DOHH2 (cell line): ENCODE data around the gene GATA3.

Experiments
- H3F3A ChIP-seq: fragments of 200-600 bp; sonication (generic), shearing (Covaris generic); 2 replicates; pipeline ENCODE4 v1.6.0; 2016; ENCODE audit warnings: antibody characterized with exemption, mild to moderate bottlenecking; ENCODE audit not compliant: control insufficient read depth, insufficient read depth
- H3K27ac ChIP-seq: fragments of 200-600 bp; sonication (generic); 2 replicates; pipeline ENCODE4 v1.5.1; 2014; ENCODE audit warnings: low read depth, mild to moderate bottlenecking, low read length, moderate library complexity
- H3K27me3 ChIP-seq: fragments of 200-600 bp; sonication (generic); 2 replicates; pipeline ENCODE4 v1.6.1; 2014; ENCODE audit warnings: mild to moderate bottlenecking, low read length, mixed read lengths; ENCODE audit not compliant: control insufficient read depth
- H3K36me3 ChIP-seq: fragments of 200-600 bp; sonication (generic); 2 replicates; pipeline ENCODE4 v1.6.1; 2014; ENCODE audit warnings: mild to moderate bottlenecking, low read length, moderate library complexity, mixed read lengths; ENCODE audit not compliant: control insufficient read depth
- H3K4me1 ChIP-seq: fragments of 200-600 bp; sonication (generic); 2 replicates; pipeline ENCODE4 v1.6.1; 2014; ENCODE audit warnings: mild to moderate bottlenecking, low read length, mixed read lengths; ENCODE audit not compliant: control insufficient read depth
- H3K4me2 ChIP-seq: fragments of 200-600 bp; sonication (generic); 2 replicates; pipeline ENCODE4 v1.6.0; 2014; ENCODE audit warnings: mild to moderate bottlenecking, low read length, moderate library complexity
- H3K4me3 ChIP-seq: fragments of 200-600 bp; sonication (generic); 2 replicates; pipeline ENCODE4 v1.5.1; 2014; ENCODE audit warnings: mild to moderate bottlenecking, low read length, mixed read lengths
- H3K79me2 ChIP-seq: fragments of 200-600 bp; sonication (generic); 2 replicates; pipeline ENCODE4 v1.6.1; 2014; ENCODE audit warnings: mild to moderate bottlenecking, low read length, mixed read lengths; ENCODE audit not compliant: control insufficient read depth
- H3K9me2 ChIP-seq: fragments of 200-600 bp; sonication (generic); replicated peaks from 2 replicates; pipeline ENCODE4 v1.6.1; 2014; ENCODE audit warnings: mild to moderate bottlenecking, low read length, mixed read lengths; ENCODE audit not compliant: control insufficient read depth
- H3K9me3 ChIP-seq: fragments of 200-600 bp; sonication (generic); 2 replicates; pipeline ENCODE4 v1.6.1; 2014; ENCODE audit warnings: antibody characterized with exemption, low read length, mixed read lengths; ENCODE audit not compliant: control insufficient read depth, insufficient read depth
- H4K20me1 ChIP-seq: fragments of 200-600 bp; sonication (generic); 2 replicates; pipeline ENCODE4 v1.6.0; 2014; ENCODE audit warnings: low read depth, mild to moderate bottlenecking, antibody characterized with exemption, low read length, moderate library complexity; ENCODE audit not compliant: control insufficient read depth, insufficient read depth
- EZH2phosphoT487 ChIP-seq: fragments of 200-600 bp; sonication (generic); IDR thresholded peaks from 2 replicates; pipeline ENCODE4 v1.6.1; 2017; ENCODE audit warnings: borderline replicate concordance, mild to moderate bottlenecking, antibody characterized with exemption, low read length, moderate library complexity, mixed read lengths
- TF ChIP-seq, protein P1 (sequence below): fragments of 200-600 bp; sonication (generic); IDR thresholded peaks from one replicate; pipeline ENCODE4 v1.5.1; 2014; ENCODE audit warnings: antibody characterized with exemption, mild to moderate bottlenecking, low read depth, low read length; ENCODE audit not compliant: poor library complexity, severe bottlenecking

The GATA3 gene

DNA sequence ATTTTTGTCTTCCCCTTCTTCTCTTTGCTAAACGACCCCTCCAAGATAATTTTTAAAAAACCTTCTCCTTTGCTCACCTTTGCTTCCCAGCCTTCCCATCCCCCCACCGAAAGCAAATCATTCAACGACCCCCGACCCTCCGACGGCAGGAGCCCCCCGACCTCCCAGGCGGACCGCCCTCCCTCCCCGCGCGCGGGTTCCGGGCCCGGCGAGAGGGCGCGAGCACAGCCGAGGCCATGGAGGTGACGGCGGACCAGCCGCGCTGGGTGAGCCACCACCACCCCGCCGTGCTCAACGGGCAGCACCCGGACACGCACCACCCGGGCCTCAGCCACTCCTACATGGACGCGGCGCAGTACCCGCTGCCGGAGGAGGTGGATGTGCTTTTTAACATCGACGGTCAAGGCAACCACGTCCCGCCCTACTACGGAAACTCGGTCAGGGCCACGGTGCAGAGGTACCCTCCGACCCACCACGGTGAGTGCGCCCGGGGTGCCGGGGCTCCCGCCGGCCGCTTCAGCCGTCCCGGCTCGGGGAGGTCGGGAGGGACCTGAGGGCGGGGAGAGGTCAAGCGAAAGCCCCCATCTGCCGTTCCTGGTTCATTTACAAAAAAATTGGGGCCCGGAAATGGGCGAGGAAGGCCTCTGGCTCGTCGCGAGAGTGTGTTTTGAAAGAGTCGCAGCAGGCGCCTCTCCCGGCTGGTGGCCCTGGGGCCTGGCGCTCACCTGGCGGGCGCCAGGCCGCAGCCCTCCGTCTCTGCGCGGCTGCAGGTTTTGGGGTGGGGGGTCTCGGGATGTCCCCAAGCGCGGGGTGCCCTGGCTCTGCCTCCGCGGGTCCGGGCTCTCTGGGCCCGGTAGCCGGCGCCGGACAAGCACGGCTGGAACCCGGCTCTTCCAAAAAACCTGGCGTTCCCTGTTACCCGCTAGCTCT is 1.2 kb downstream of the GATA3 start:
- H3K27ac ChIP-seq: no peak overlapping the region
- H3K9me2 ChIP-seq: no peaks in the 10 kb centered on the region
- no peak overlapping the region for H3K4me2 ChIP-seq
- no peaks in the 10 kb centered on the region for H3K36me3 ChIP-seq
- TF ChIP-seq, protein P1, sequence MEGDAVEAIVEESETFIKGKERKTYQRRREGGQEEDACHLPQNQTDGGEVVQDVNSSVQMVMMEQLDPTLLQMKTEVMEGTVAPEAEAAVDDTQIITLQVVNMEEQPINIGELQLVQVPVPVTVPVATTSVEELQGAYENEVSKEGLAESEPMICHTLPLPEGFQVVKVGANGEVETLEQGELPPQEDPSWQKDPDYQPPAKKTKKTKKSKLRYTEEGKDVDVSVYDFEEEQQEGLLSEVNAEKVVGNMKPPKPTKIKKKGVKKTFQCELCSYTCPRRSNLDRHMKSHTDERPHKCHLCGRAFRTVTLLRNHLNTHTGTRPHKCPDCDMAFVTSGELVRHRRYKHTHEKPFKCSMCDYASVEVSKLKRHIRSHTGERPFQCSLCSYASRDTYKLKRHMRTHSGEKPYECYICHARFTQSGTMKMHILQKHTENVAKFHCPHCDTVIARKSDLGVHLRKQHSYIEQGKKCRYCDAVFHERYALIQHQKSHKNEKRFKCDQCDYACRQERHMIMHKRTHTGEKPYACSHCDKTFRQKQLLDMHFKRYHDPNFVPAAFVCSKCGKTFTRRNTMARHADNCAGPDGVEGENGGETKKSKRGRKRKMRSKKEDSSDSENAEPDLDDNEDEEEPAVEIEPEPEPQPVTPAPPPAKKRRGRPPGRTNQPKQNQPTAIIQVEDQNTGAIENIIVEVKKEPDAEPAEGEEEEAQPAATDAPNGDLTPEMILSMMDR: no peak
- no peak for TF ChIP-seq EZH2phosphoT487
- no peaks in the 10 kb centered on the region; the same call in 1 of the 2 replicates for H3K9me3 ChIP-seq
- peaks cover 5% of the 10 kb centered on the region; the same call in 1 of the 2 replicates for H3K4me1 ChIP-seq
- H3K27me3 ChIP-seq: no peaks in the 10 kb centered on the region; the same call in 1 of the 2 replicates
- no peaks in the 10 kb centered on the region for H4K20me1 ChIP-seq
- no peaks in the 10 kb centered on the region for H3F3A ChIP-seq
- H3K4me3 ChIP-seq: no peak overlapping the region
- H3K79me2 ChIP-seq: no peaks in the 10 kb centered on the region

GRCh38 chr10:8056378-8056777 is 1.9 kb downstream of the GATA3 start:
- Histone ChIP-seq H3K4me2 (no peak overlapping the region), H3F3A (no peaks in the 10 kb centered on the region), H3K79me2 (no peaks in the 10 kb centered on the region), H3K9me2 (no peaks in the 10 kb centered on the region), H3K4me3 (no peak overlapping the region), H3K4me1 (peaks cover 6% of the 10 kb centered on the region; the same call in 1 of the 2 replicates), H3K27me3 (no peaks in the 10 kb centered on the region; the same call in 1 of the 2 replicates), H4K20me1 (no peaks in the 10 kb centered on the region), H3K9me3 (no peaks in the 10 kb centered on the region; the same call in 1 of the 2 replicates), H3K36me3 (no peaks in the 10 kb centered on the region), H3K27ac (no peak overlapping the region)
- TF ChIP-seq EZH2phosphoT487: no peak
- TF ChIP-seq, protein P1: no peak

DNA sequence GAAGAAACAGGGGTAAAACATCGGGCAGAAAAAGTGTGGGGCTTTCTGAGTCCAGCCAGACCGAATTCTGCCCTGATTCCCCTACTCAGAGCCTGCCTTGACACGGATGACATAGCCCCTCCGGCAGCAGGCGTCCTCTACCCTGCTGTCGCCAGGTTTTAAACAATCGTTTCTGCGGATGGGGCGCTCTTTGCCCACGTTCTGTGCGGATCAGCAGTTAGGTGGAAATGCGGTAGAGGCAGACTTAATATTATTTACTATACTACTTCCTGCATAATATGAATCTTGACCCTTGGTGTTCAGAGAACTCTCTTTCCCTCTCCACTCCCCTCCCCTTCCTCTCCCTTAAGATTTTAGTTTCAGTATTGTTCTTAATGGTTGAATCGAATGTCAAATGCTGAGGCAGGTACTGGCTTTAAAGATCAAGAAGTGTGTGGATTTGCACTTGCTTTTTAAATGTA is 2.4 kb downstream of the GATA3 start:
- no peak for TF ChIP-seq EZH2phosphoT487
- TF ChIP-seq, protein P1: no peak
- no peaks in the 10 kb centered on the region; the same call in 1 of the 2 replicates for H3K27me3 ChIP-seq
- H3K4me1 ChIP-seq: peaks cover 6% of the 10 kb centered on the region; the same call in 1 of the 2 replicates
- no peaks in the 10 kb centered on the region for H3K36me3 ChIP-seq
- no peak overlapping the region for H3K27ac ChIP-seq
- H3K4me3 ChIP-seq: no peak overlapping the region
- no peaks in the 10 kb centered on the region; the same call in 1 of the 2 replicates for H3K9me3 ChIP-seq
- H3K9me2 ChIP-seq: no peaks in the 10 kb centered on the region
- no peaks in the 10 kb centered on the region for H4K20me1 ChIP-seq
- H3K79me2 ChIP-seq: no peaks in the 10 kb centered on the region
- no peaks in the 10 kb centered on the region for H3F3A ChIP-seq
- H3K4me2 ChIP-seq: no peak overlapping the region
